GM10266 (cell line): ENCODE measurements around the gene FBXO8.

ENCODE experiments used
- DNase-seq: peaks from one replicate; pipeline ENCODE4 v3.0.0; 2012; ENCODE audit errors: extremely low spot score
- TF ChIP-seq, protein P1 (sequence below): IDR thresholded peaks from 2 replicates; pipeline ENCODE4 v1.5.1; 2012; ENCODE audit warnings: mild to moderate bottlenecking, low read depth; ENCODE audit not compliant: control insufficient read depth, insufficient read depth; ENCODE audit errors: missing control alignments

FBXO8 gene, protein sequence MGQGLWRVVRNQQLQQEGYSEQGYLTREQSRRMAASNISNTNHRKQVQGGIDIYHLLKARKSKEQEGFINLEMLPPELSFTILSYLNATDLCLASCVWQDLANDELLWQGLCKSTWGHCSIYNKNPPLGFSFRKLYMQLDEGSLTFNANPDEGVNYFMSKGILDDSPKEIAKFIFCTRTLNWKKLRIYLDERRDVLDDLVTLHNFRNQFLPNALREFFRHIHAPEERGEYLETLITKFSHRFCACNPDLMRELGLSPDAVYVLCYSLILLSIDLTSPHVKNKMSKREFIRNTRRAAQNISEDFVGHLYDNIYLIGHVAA

DNA sequence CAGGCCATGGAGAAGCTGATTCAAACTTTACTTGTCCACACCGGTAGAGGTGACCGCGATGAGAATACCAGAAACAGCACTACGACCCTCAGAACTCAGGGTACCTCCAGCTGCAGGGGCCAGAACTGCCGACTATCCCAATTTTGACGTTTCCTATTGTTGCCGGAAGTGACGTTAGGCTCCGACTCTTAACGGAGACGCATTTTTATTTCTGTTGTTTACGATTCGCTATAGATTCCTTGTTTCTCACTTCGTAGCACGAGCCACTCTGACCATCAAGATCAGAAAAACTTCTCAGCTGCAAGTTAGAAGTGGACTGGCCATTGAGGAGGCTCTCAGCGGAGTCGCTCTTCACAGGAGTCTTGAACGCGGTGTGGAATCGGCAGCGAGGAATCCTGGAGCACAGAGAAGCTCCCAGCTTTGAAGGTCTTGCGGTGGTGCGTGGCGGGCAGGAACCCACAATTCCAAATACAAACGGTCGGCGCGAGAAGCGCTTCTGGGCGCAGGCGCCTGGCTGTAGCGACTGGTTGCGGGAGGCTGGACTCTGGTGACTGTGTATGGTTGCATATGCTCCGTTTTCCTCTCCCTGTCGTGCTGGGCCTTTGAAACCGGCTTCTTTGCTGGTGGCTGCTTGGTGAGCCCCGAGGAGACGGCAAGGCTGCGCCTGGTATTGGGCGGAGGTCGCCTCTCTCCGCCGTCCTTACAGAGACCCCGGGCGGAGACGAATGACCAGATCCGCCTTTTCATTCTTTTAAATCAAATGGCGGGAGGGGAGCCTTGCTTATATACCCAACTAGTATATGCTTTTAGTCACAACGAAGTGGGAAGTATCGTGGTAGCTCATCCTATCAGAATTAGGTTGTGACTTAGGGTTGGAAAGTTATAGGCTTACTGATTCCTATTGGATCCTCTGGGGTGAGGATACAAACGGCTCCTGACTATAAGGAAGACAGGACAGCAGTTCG, at the start of gene FBXO8, which contains the start of gene CEP44:
Gene FBXO8 (minus strand): TSS at position 161 of the 965 bp plus-strand sequence. CDS start 20,575 bp downstream, outside the sequence.
Gene CEP44 (plus strand): TSS at position 405 of the 965 bp plus-strand sequence. CDS start 15,211 bp downstream, outside the sequence.
- DNase-seq, result peak; percentile 54
- TF ChIP-seq, protein P1, sequence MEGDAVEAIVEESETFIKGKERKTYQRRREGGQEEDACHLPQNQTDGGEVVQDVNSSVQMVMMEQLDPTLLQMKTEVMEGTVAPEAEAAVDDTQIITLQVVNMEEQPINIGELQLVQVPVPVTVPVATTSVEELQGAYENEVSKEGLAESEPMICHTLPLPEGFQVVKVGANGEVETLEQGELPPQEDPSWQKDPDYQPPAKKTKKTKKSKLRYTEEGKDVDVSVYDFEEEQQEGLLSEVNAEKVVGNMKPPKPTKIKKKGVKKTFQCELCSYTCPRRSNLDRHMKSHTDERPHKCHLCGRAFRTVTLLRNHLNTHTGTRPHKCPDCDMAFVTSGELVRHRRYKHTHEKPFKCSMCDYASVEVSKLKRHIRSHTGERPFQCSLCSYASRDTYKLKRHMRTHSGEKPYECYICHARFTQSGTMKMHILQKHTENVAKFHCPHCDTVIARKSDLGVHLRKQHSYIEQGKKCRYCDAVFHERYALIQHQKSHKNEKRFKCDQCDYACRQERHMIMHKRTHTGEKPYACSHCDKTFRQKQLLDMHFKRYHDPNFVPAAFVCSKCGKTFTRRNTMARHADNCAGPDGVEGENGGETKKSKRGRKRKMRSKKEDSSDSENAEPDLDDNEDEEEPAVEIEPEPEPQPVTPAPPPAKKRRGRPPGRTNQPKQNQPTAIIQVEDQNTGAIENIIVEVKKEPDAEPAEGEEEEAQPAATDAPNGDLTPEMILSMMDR, result no peak

DNA sequence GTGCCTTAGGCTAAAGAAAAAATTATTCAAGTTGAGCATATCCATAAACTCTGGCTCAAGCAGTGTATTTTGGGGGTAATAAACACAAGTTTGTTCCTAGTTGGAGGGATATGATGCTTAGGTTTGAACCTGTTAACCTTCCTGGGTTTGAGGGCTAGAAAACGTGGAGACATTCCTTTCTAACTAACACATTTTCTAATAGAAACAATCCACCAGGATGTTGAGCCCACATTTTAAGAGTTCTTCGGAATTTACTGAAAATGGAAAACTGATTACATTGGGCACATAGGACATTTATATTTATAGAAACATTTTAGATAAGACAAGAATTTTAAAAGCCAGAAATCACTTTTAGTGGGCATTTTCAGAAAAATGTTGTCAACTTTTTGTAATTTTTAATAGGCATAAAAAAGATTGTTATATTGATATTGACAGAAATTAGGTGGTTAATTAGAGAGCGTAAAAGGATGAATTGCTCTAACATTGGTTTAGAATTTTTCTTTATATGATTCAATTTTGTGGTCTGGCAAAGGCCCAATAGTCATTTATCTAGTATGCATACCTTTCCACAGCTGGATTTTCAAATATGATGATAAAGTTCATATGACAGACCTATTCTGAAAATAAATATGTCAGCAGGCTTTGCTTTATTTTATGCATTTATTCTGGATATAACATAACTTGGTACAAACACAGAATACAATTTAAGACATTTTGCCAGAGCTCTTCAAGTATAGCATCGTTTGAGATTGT, 49.5 kb upstream of the FBXO8 start:
- TF ChIP-seq, protein P1, result no peak
- DNase-seq, result no peak

DNA sequence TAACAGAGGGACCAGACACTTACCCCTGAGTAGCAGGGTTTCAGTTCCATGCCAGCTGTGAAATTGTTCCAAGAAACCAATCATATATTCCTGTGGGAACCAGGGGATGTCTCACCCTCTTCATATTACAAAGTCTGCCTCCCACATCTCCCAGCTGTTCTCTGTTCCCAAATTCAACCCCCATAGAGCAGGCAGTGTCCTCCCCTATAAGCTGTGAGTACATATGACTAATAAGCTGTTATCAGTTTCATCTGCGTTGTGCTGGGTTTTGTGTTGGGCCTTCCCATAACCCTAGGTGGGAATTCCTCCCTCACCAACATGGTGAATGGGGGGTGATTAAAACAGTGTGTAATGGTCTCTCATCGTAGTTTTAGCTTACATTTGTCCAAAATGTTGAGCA, 41.3 kb upstream of the FBXO8 start:
- DNase-seq, result no peak
- TF ChIP-seq, protein P1, result no peak

DNA sequence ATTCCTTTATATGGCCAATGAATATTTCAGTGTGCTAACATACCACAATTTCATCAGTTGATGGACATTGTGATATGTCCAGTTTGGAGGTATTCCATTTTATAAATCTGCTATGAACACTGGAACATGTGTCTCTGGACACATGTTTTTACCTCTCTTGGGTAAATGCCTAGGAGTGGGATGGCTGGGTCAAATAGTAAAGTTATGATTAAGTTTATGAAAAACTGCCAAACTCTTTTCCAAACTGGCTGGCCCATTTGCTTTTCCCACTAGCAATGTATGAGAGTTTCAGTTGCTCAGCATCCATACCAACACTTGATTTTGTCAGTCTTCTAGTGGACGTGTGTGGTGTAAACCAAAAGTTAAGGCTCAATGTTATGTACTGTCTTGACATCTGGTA, 40.8 kb upstream of the FBXO8 start:
- TF ChIP-seq, protein P1, result no peak
- no peak for DNase-seq

DNA sequence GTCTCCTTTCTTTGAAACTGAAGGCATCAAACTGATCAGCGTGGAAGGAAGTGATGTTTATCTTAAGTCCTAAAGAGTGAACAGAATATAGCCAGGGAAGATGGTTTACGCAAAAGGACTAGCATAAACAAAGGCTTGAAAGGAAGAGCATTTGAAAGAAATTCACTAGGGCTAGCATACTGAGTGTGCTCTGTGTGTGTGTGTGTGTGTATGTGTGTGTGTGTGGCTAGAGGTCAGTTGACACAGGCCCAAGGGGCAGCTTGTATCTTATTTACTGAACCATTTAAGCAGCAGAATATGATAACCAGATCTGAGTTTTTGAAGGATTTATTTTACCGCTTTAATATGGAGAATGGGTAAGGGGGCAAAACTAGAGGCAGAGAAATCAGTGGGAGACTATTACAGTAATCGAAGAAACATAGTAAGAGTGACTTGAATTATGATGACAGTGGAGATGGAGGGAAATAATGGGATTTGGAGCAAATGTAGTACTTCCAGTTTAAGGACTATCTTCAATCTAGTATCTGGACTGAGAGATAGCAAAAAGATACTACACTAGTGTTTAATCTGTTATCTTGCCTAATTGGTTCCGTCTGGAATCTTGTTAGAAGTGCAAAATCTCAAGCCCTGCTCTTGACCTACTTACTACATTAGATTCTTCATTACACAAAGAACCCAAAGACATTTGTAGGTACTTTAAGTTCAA, 37.2 kb upstream of the FBXO8 start:
- no peak for DNase-seq
- TF ChIP-seq, protein P1, result no peak
